Adrenal gland (tissue), 5 donors: ENCODE results near the gene ENOX1.

Experiments used
- POLR2A ChIP-seq, 2 donors: fragments of 450-650 bp; IDR thresholded peaks; one replicate each; pipeline ENCODE4 v1.6.1; 2017; ENCODE audit warnings: antibody characterized with exemption in 2 of 2, mild to moderate bottlenecking in 2 of 2, moderate library complexity in 1 of 2
- TF ChIP-seq, protein P1 (sequence below), 6 experiments: fragments of 450-650 bp in 4 of 6; fragments of 200-600 bp in 2 of 6; sonication (generic) in 1 of 6; IDR thresholded peaks; 1 replicate in 5 of 6; 2 replicates in 1 of 6; pipeline versions ENCODE4 v1.5.1 to v1.8.0; 2016 to 2021; ENCODE audit warnings: antibody characterized with exemption in 6 of 6, mild to moderate bottlenecking in 2 of 6, moderate library complexity in 1 of 6
- donor health status: DM: no; HTN: no; CAD: no.

DNA sequence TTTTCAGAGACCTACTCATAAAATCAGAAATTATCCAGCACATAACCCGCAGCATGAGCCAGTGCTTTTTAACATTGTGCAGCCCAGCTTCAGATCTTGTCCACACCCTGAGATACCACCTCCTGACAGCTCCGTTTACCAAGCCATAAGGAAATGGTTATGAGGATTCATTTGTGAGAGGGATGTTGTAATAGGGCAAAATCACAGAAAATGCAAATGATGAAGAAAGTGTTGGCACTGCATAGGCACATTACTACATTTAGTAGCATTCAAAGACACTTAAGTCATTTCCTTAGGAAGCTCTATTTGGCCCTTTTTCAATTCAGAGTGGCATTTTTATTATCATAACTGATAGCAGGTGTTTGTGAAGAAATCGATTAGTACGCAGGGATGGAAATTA, 485.9 kb downstream of the ENOX1 start:
- TF ChIP-seq, protein P1, sequence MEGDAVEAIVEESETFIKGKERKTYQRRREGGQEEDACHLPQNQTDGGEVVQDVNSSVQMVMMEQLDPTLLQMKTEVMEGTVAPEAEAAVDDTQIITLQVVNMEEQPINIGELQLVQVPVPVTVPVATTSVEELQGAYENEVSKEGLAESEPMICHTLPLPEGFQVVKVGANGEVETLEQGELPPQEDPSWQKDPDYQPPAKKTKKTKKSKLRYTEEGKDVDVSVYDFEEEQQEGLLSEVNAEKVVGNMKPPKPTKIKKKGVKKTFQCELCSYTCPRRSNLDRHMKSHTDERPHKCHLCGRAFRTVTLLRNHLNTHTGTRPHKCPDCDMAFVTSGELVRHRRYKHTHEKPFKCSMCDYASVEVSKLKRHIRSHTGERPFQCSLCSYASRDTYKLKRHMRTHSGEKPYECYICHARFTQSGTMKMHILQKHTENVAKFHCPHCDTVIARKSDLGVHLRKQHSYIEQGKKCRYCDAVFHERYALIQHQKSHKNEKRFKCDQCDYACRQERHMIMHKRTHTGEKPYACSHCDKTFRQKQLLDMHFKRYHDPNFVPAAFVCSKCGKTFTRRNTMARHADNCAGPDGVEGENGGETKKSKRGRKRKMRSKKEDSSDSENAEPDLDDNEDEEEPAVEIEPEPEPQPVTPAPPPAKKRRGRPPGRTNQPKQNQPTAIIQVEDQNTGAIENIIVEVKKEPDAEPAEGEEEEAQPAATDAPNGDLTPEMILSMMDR (IDR thresholded peaks at IDR 0.05), result no peak
- TF ChIP-seq POLR2A (IDR thresholded peaks at IDR 0.05), result no peak
